WERI-Rb-1 (cell line): ENCODE measurements around the gene PHF12.

Experiments used
- DNase-seq: peaks from one replicate; pipeline ENCODE4 v3.0.0-alpha.2; 2020
- H3K27ac ChIP-seq: fragments of 250-450 bp; sonication (Bioruptor Pico); 2 replicates; pipeline ENCODE4 v1.5.1; 2020; ENCODE audit warnings: mild to moderate bottlenecking, moderate library complexity
- H3K27me3 ChIP-seq: fragments of 250-450 bp; sonication (Bioruptor Pico); 2 replicates; pipeline ENCODE4 v1.5.1; 2021; ENCODE audit warnings: mild to moderate bottlenecking, low read depth, moderate library complexity; ENCODE audit not compliant: insufficient read depth, severe bottlenecking
- H3K36me3 ChIP-seq: fragments of 250-450 bp; sonication (Bioruptor Pico); 2 replicates; pipeline ENCODE4 v1.5.1; 2020; ENCODE audit warnings: mild to moderate bottlenecking, moderate library complexity
- H3K4me3 ChIP-seq: 2 replicates; pipeline ENCODE4 v1.5.1; 2011; ENCODE audit warnings: low read depth, mild to moderate bottlenecking, control low read depth, low read length
- H3K9me3 ChIP-seq: fragments of 250-450 bp; sonication (Bioruptor Pico); 2 replicates; pipeline ENCODE4 v1.5.1; 2021; ENCODE audit warnings: mild to moderate bottlenecking, moderate library complexity; ENCODE audit not compliant: severe bottlenecking
- TF ChIP-seq, protein P1 (sequence below): IDR thresholded peaks from 2 replicates; pipeline ENCODE4 v1.5.1; 2011; ENCODE audit warnings: low read depth, mild to moderate bottlenecking, control low read depth, inconsistent platforms, low read length

The PHF12 gene

DNA sequence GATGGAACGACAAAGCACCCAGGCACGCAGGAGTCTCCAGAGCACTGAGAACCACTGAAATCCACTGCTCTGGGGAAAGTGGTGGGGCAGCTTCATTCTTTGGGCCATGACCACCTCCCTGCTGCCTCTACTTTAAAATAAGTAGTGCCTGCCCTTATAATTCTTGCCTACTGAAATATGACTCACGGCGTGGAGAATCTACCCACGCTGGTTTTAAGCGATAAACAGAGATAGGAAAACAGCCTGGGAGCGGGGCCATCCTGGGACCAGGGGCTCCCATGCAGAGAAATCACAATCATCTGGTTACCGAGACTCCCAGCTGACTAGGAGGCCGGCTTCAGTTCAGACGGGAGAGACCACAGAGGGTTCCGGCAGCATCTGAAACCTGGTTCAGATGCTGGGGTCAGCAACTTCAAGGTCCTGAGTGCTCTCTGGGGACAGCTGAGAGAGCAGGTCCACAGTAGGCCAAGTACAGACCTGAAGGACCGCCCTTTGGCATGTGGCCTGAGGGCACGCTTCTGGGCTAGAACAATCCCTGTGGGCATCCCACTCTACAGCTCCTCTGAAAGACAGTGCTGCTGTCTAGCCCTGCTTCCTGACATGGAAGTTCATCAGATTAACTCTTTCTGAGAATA, 39.8 kb downstream of the PHF12 start:
- TF ChIP-seq, protein P1, sequence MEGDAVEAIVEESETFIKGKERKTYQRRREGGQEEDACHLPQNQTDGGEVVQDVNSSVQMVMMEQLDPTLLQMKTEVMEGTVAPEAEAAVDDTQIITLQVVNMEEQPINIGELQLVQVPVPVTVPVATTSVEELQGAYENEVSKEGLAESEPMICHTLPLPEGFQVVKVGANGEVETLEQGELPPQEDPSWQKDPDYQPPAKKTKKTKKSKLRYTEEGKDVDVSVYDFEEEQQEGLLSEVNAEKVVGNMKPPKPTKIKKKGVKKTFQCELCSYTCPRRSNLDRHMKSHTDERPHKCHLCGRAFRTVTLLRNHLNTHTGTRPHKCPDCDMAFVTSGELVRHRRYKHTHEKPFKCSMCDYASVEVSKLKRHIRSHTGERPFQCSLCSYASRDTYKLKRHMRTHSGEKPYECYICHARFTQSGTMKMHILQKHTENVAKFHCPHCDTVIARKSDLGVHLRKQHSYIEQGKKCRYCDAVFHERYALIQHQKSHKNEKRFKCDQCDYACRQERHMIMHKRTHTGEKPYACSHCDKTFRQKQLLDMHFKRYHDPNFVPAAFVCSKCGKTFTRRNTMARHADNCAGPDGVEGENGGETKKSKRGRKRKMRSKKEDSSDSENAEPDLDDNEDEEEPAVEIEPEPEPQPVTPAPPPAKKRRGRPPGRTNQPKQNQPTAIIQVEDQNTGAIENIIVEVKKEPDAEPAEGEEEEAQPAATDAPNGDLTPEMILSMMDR = no peak
- Histone ChIP-seq H3K9me3 (no peaks in the 10 kb centered on the region), H3K4me3 (no peak overlapping the region), H3K27me3 (no peaks in the 10 kb centered on the region), H3K36me3 (peaks cover 95% of the 10 kb centered on the region), H3K27ac (no peak overlapping the region)
- no peak for DNase-seq

DNA sequence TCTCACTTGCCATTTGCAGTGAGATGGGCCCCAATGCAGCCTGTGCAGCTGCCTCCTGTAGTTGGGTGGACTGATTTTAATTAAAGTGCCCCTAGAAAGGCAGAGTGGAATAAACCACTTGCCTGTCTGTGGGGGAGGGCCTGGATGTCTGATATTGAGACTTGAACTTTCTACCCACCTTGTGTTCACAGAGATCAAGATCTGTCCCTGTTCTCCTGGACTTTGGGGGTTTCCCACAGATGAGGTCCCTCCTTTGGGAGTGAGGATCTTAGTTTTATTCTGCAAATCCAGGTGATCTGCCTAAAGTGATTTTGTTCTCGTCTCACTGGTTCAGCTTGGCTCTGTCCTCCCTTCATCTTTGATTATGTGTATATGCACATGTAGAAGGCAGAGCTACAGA, 40.8 kb downstream of the PHF12 start:
- no peaks in the 10 kb centered on the region for H3K27me3 ChIP-seq
- TF ChIP-seq, protein P1 = no peak
- DNase-seq = no peak
- H3K27ac ChIP-seq = no peak overlapping the region
- H3K9me3 ChIP-seq = no peaks in the 10 kb centered on the region
- no peak overlapping the region for H3K4me3 ChIP-seq
- peaks cover 93% of the 10 kb centered on the region for H3K36me3 ChIP-seq

DNA sequence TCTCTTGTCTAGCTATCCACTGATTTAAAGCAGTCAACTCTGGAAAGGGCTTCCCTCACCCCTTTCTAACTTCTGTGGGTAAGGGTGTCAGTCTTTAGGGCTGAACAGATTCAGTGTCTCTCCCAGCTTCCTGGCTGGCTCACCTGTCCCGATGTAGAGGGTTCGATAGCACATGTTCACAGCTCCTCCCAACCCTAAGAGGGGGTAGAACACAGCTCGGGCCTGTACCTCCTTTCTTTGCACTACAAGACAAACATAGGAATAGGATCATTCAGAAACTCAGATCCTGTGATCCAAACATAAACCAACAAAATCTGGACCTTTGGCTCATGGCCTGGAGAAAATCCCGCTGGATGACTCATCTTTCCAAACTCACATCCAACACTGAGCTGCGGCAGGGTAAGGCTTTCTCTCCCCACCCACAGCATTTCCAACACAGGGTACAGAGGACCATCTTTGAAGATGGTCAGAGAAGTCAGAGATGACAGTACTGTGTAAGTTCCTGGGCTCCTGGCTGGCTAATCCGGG, 42.6 kb downstream of the PHF12 start:
- TF ChIP-seq, protein P1 = no peak
- Histone ChIP-seq H3K9me3 (no peaks in the 10 kb centered on the region), H3K4me3 (no peak overlapping the region), H3K27me3 (no peaks in the 10 kb centered on the region), H3K36me3 (peaks cover 79% of the 10 kb centered on the region), H3K27ac (no peak overlapping the region)
- DNase-seq = no peak

DNA sequence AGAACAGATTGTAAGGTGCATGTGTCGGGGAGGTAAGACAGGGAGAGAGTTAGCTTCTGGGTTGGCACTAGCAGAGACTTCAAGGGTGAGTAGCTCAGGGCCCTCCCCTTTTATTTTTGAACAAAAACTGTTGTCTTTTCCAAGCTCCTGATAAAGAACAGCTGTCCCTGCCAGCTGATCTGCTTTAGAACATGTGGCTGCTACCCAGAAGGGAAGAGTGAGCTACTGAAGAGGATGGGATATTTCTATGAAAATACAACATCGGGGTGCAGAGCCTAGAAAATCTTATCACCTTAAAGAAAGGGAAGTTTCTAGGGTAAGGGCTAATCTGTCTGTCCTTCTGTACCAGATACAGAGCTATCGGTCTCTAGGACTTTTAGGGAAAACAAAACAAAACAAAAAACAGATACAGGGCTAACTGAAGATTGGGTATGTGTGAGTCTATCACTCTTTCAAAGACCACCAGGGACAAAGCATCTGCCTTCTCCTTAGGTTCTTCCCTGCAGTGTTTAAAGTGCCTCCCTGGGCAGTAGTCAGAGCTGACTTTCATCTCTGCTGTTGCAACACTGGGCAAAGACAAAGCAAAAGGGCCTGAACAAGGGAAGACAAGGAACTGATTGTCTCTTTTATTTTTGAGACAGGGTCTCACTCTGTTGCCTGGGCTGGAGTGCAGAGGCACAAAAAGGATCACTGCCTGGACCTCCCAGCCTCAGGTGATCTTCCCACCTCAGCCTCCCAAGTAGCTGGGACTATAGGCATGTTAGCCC, 43.4 kb downstream of the PHF12 start:
- Histone ChIP-seq H3K9me3 (no peaks in the 10 kb centered on the region), H3K4me3 (no peak overlapping the region), H3K36me3 (peaks cover 71% of the 10 kb centered on the region), H3K27ac (no peak overlapping the region), H3K27me3 (no peaks in the 10 kb centered on the region)
- DNase-seq = no peak
- TF ChIP-seq, protein P1 = no peak

DNA sequence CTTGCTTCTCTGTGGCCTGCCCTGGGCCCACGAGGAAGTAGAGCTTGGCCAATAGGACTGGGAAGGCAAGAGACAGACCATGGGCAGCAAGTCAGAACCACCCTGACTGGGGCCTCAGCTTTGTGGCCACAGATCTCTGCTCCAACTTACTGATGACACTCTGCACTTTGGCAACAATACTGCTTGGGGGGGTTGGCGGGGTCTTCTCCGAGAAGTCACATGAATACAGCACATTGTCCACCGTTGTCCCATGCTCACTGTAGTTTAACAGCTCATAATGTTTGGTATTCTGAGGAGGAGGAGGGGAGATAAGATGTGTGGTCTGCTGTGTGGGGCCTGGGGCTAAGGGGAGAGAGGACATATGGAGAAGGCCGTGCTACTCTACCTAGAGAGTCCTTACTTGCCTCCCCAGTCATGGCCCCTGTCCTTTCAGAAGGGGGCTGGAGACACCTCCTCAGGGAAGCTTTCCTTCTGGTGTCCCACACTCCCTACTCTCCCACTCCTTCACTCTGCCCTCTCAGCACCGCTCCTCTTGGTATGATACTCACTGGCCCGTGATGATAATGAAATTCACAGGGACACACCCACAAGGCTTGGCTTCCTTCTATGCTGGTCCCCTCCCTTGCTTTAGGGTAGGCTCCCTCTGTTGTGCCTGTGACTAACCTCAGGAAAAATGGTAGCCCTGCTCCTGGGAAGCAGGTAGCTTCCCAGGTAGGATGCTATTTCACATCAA, 44.4 kb downstream of the PHF12 start:
- Histone ChIP-seq H3K27ac (no peak overlapping the region), H3K9me3 (no peaks in the 10 kb centered on the region), H3K4me3 (no peak overlapping the region), H3K27me3 (no peaks in the 10 kb centered on the region), H3K36me3 (peaks cover 63% of the 10 kb centered on the region)
- no peak for DNase-seq
- TF ChIP-seq, protein P1 = no peak
